ENCODE results near the gene ZSWIM3. TPM values are rescaled to one million over a fixed set of nuclear protein-coding genes. Genes with fewer than 3 reads are reported as not detected.

The ZSWIM3 gene
- total and polyA plus RNA-seq, 2 donors (not counting 3 experiments of a cell fraction or from before 2014, with no cell fraction given), result 3.8 to 4.4 TPM

- ChIA-PET POLR2A (no interaction called here), CTCF (interaction anchor here (1.1 to 1.8 kb wide), 3 partner anchors 9 to 128 kb away, joined by 3 to 6 read pairs (median 3); no protein-coding TSS in a partner anchor)
- intact Hi-C loops (cut with micrococcal nuclease), result no loop called here
- peaks cover 6% of the 10 kb centered on the region for H3K4me1 ChIP-seq (ENCODE audit: control insufficient read depth, extremely low read depth, insufficient read depth, low read length)
- H3K4me2 ChIP-seq (ENCODE audit: insufficient read depth, low read length), result no peak overlapping the region
- no peaks in the 10 kb centered on the region for H4K20me1 ChIP-seq (replicated peaks; ENCODE audit: control insufficient read depth, extremely low read depth, insufficient read depth, low read length)
- H3K4me3 ChIP-seq (replicated peaks in 1 of 3; ENCODE audit: insufficient read depth in 1 of 3, low read depth in 1 of 3, low read length in 3 of 3), result no peak overlapping the region
- no peak overlapping the region for H3K9ac ChIP-seq (replicated peaks; ENCODE audit: extremely low read depth, insufficient read depth, low read length)
- no peak for TF ChIP-seq MYC (IDR thresholded peaks at IDR 0.05; ENCODE audit: low read depth, low read length)
- no peak for TF ChIP-seq JUN (IDR thresholded peaks at IDR 0.05; ENCODE audit: borderline replicate concordance, insufficient read depth, insufficient read length, low read depth)
- no peak for TF ChIP-seq POLR2A (IDR thresholded peaks at IDR 0.05; ENCODE audit: low read depth, low read length)
- TF ChIP-seq GATA2 (IDR thresholded peaks at IDR 0.05; ENCODE audit: insufficient read depth, insufficient read length, low read depth, low read length), result no peak
- no peak for TF ChIP-seq EZH2 (IDR thresholded peaks at IDR 0.05; ENCODE audit: borderline replicate concordance, low read depth, low read length, severe bottlenecking)
- no peak for TF ChIP-seq POLR2AphosphoS5 (IDR thresholded peaks at IDR 0.05; ENCODE audit: insufficient read depth, low read depth, low read length)
- TF ChIP-seq MAX (IDR thresholded peaks at IDR 0.05; ENCODE audit: insufficient read depth, insufficient read length), result no peak
- TF ChIP-seq CTCF (IDR thresholded peaks at IDR 0.05; ENCODE audit: extremely low read depth in 1 of 2, insufficient read depth in 1 of 2, low read depth in 1 of 2, low read length in 2 of 2), result no peak
- no peak for TF ChIP-seq FOS (IDR thresholded peaks at IDR 0.05; ENCODE audit: borderline replicate concordance, insufficient read depth, low read length)
- no peaks in the 10 kb centered on the region for H3K27me3 ChIP-seq (ENCODE audit: control insufficient read depth in 2 of 2, insufficient read depth in 2 of 2, low read length in 2 of 2)
- DNase-seq (ENCODE audit: low read depth, low spot score) (no peak), FAIRE-seq (no peak)
- no peaks in the 10 kb centered on the region for H3K9me3 ChIP-seq (replicated peaks; ENCODE audit: control insufficient read depth, insufficient read depth, low read length)
- dilution Hi-C loops (cut with MboI; ENCODE audit: extremely low pct_ligation_motif_present, low sequenced_read_pairs), result no loop called here
- H2AFZ ChIP-seq (ENCODE audit: low read depth, low read length), result no peak overlapping the region
- no peak overlapping the region for H3K27ac ChIP-seq (ENCODE audit: insufficient read depth, low read depth, low read length)
- no peaks in the 10 kb centered on the region for H3K36me3 ChIP-seq (ENCODE audit: control insufficient read depth in 2 of 2, extremely low read depth in 1 of 2, insufficient read depth in 2 of 2, low read length in 2 of 2)
- no peaks in the 10 kb centered on the region for H3K79me2 ChIP-seq (ENCODE audit: control insufficient read depth, insufficient read depth, low read length)
- no TSS peak for BruUV-seq (replicated peaks)
- H3K9me1 ChIP-seq (replicated peaks; ENCODE audit: control insufficient read depth, extremely low read depth, insufficient read depth, low read length), result no peaks in the 10 kb centered on the region
These were observed 69.9 kb downstream of the ZSWIM3 start for GRCh38 chr20:45927071-45927878.

Other genes with a start within 250 kb of the ZSWIM3 start
- not detected in 2 replicates for gene WFDC10A, start 227.9 kb upstream of the ZSWIM3 start, total RNA-seq
- not detected in 2 replicates for gene WFDC10A, start 227.9 kb upstream of the ZSWIM3 start, polyA plus RNA-seq
- gene WFDC9, start 226.3 kb upstream of the ZSWIM3 start, total RNA-seq, result not detected in 2 replicates
- gene WFDC9, start 226.3 kb upstream of the ZSWIM3 start, polyA plus RNA-seq, result not detected in 2 replicates
- gene WFDC11, start 187.4 kb upstream of the ZSWIM3 start, total RNA-seq, result not detected in 2 replicates
- gene WFDC11, start 187.4 kb upstream of the ZSWIM3 start, polyA plus RNA-seq, result not detected in 2 replicates
- gene WFDC13, start 155.6 kb upstream of the ZSWIM3 start, total RNA-seq, result not detected in 2 replicates
- gene WFDC13, start 155.6 kb upstream of the ZSWIM3 start, polyA plus RNA-seq, result not detected in 2 replicates
- gene WFDC10B, start 152.6 kb upstream of the ZSWIM3 start, total RNA-seq, result not detected in 2 replicates
- not detected in 2 replicates for gene WFDC10B, start 152.6 kb upstream of the ZSWIM3 start, polyA plus RNA-seq
- not detected in 2 replicates for gene SPINT4, start 135.3 kb upstream of the ZSWIM3 start, total RNA-seq
- not detected in 2 replicates for gene SPINT4, start 135.3 kb upstream of the ZSWIM3 start, polyA plus RNA-seq
- gene WFDC3, start 65.7 kb upstream of the ZSWIM3 start, total RNA-seq, result not detected in 2 replicates
- 0.39 TPM in 1 of 2 replicates, not detected in the other for gene WFDC3, start 65.7 kb upstream of the ZSWIM3 start, polyA plus RNA-seq
- 31.9 and 33.7 TPM in 2 replicates for gene DNTTIP1, start 65.7 kb upstream of the ZSWIM3 start, total RNA-seq
- gene DNTTIP1, start 65.7 kb upstream of the ZSWIM3 start, polyA plus RNA-seq, result 38.4 and 40.5 TPM in 2 replicates
- 108 and 129 TPM in 2 replicates for gene UBE2C, start 45.0 kb upstream of the ZSWIM3 start, total RNA-seq
- gene UBE2C, start 45.0 kb upstream of the ZSWIM3 start, polyA plus RNA-seq, result 130 and 135 TPM in 2 replicates
- not detected in 2 replicates for gene TNNC2, start 30.3 kb upstream of the ZSWIM3 start, total RNA-seq
- 0.19 and 0.26 TPM in 2 replicates for gene TNNC2, start 30.3 kb upstream of the ZSWIM3 start, polyA plus RNA-seq
- gene SNX21, start 23.8 kb upstream of the ZSWIM3 start, total RNA-seq, result 11.9 and 14.9 TPM in 2 replicates
- gene SNX21, start 23.8 kb upstream of the ZSWIM3 start, polyA plus RNA-seq, result 11.6 and 14.8 TPM in 2 replicates
- gene ACOT8, start 222 bp upstream of the ZSWIM3 start, total RNA-seq, result 15.5 and 15.8 TPM in 2 replicates
- 50.9 and 58.8 TPM in 2 replicates for gene ACOT8, start 222 bp upstream of the ZSWIM3 start, polyA plus RNA-seq
- gene ZSWIM1, start 23.6 kb downstream of the ZSWIM3 start, total RNA-seq, result 10.0 and 11.3 TPM in 2 replicates
- gene ZSWIM1, start 23.6 kb downstream of the ZSWIM3 start, polyA plus RNA-seq, result 8.5 and 9.4 TPM in 2 replicates
- 1.3 TPM in 1 of 2 replicates, not detected in the other for gene SPATA25, start 30.0 kb downstream of the ZSWIM3 start, total RNA-seq
- 0.69 and 1.0 TPM in 2 replicates for gene SPATA25, start 30.0 kb downstream of the ZSWIM3 start, polyA plus RNA-seq
- gene NEURL2, start 33.6 kb downstream of the ZSWIM3 start, total RNA-seq, result 5.4 and 6.5 TPM in 2 replicates
- gene NEURL2, start 33.6 kb downstream of the ZSWIM3 start, polyA plus RNA-seq, result 2.8 and 4.5 TPM in 2 replicates
- 156 and 169 TPM in 2 replicates for gene CTSA, start 33.7 kb downstream of the ZSWIM3 start, total RNA-seq
- gene CTSA, start 33.7 kb downstream of the ZSWIM3 start, polyA plus RNA-seq, result 409 and 427 TPM in 2 replicates
- gene PLTP, start 54.5 kb downstream of the ZSWIM3 start, total RNA-seq, result 61.9 and 62.1 TPM in 2 replicates
- gene PLTP, start 54.5 kb downstream of the ZSWIM3 start, polyA plus RNA-seq, result 118 TPM in 2 replicates
- gene PCIF1, start 77.1 kb downstream of the ZSWIM3 start, total RNA-seq, result 25.8 and 27.2 TPM in 2 replicates
- 26.4 and 27.6 TPM in 2 replicates for gene PCIF1, start 77.1 kb downstream of the ZSWIM3 start, polyA plus RNA-seq
- 22.8 and 23.9 TPM in 2 replicates for gene ZNF335, start 114.6 kb downstream of the ZSWIM3 start, total RNA-seq
- 17.3 and 20.4 TPM in 2 replicates for gene ZNF335, start 114.6 kb downstream of the ZSWIM3 start, polyA plus RNA-seq
- gene MMP9, start 151.3 kb downstream of the ZSWIM3 start, total RNA-seq, result not detected in 2 replicates
- not detected in 2 replicates for gene MMP9, start 151.3 kb downstream of the ZSWIM3 start, polyA plus RNA-seq
- 1.6 and 1.8 TPM in 2 replicates for gene SLC12A5, start 171.6 kb downstream of the ZSWIM3 start, total RNA-seq
- 1.8 and 2.3 TPM in 2 replicates for gene SLC12A5, start 171.6 kb downstream of the ZSWIM3 start, polyA plus RNA-seq
- gene NCOA5, start 232.3 kb downstream of the ZSWIM3 start, total RNA-seq, result 34.2 and 39.5 TPM in 2 replicates
- 30.3 and 32.0 TPM in 2 replicates for gene NCOA5, start 232.3 kb downstream of the ZSWIM3 start, polyA plus RNA-seq